H1 (cell line): ENCODE results near the gene KCNJ5. TPM values are rescaled to one million over a fixed set of nuclear protein-coding genes. Genes with fewer than 3 reads are reported as not detected.

Source experiments
- CTCF ChIA-PET: fragments of 300-600 bp; sonication (Branson Sonifier 250); formaldehyde crosslinking; loops from one replicate; lab custom pipeline; 2021; ENCODE audit not compliant: partially characterized antibody; lab: Charles Lee
- POLR2A ChIA-PET: fragments of 300-600 bp; sonication (Branson Sonifier 250); formaldehyde crosslinking; loops from one replicate; lab custom pipeline; 2021; ENCODE audit warnings: inconsistent platforms; ENCODE audit not compliant: partially characterized antibody; lab: Charles Lee
- DNase-seq, 2 experiments: peaks; one replicate each; pipeline versions ENCODE4 v3.0.0 to v3.0.0-alpha.2; 2010 to 2022; ENCODE audit warnings: low spot score in 2 of 2, low read depth in 1 of 2, mixed read lengths in 1 of 2
- FAIRE-seq: peaks from 2 replicates; lab custom pipeline; 2011; peaks lifted over from hg19 to GRCh38; lab: Jason Lieb, UNC
- H2AFZ ChIP-seq: 2 replicates; pipeline ENCODE4 v1.8.1; 2012; ENCODE audit warnings: low read length, inconsistent platforms
- H2AK5ac ChIP-seq: 2 replicates; pipeline ENCODE4 v1.6.1; 2013; ENCODE audit warnings: low read depth, low read length
- H2BK120ac ChIP-seq: replicated peaks from 2 replicates; pipeline ENCODE3; 2013; ENCODE audit warnings: low read depth, low read length, inconsistent platforms
- H2BK12ac ChIP-seq: 2 replicates; pipeline ENCODE4 v1.6.1; 2013; ENCODE audit warnings: low read depth, low read length
- H2BK15ac ChIP-seq: 2 replicates; pipeline ENCODE4 v1.6.1; 2013; ENCODE audit warnings: low read length
- H2BK20ac ChIP-seq: 2 replicates; pipeline ENCODE4 v1.6.1; 2013; ENCODE audit warnings: low read length
- H2BK5ac ChIP-seq: 2 replicates; pipeline ENCODE4 v1.6.1; 2013; ENCODE audit warnings: low read depth, low read length
- H3K14ac ChIP-seq: 2 replicates; pipeline ENCODE4 v1.6.1; 2013; ENCODE audit warnings: inconsistent platforms; ENCODE audit not compliant: insufficient read length
- H3K18ac ChIP-seq: 2 replicates; pipeline ENCODE4 v1.6.1; 2013; ENCODE audit warnings: low read length; ENCODE audit errors: extremely low read depth
- H3K23ac ChIP-seq: 2 replicates; pipeline ENCODE4 v1.6.1; 2013; ENCODE audit warnings: inconsistent platforms; ENCODE audit not compliant: insufficient read length
- H3K23me2 ChIP-seq: 2 replicates; pipeline ENCODE4 v1.6.1; 2013; ENCODE audit warnings: low read depth, low read length
- H3K27ac ChIP-seq: 2 replicates; pipeline ENCODE4 v1.6.1; 2011; ENCODE audit warnings: low read depth, low read length, inconsistent platforms
- H3K27me3 ChIP-seq, 4 experiments: replicated peaks in 1 of 4; 1 replicate in 1 of 4; 2 replicates in 3 of 4; pipeline versions ENCODE4 v1.6.1 to v1.8.1; 2011 to 2013; ENCODE audit warnings: low read length in 3 of 4, mild to moderate bottlenecking in 3 of 4, inconsistent platforms in 2 of 4, mixed read lengths in 2 of 4, moderate library complexity in 1 of 4; ENCODE audit not compliant: control insufficient read depth in 3 of 4, insufficient read depth in 3 of 4; ENCODE audit errors: extremely low read depth in 1 of 4
- H3K36me3 ChIP-seq, 4 experiments: 2 replicates each; pipeline versions ENCODE4 v1.6.1 to v1.8.1; 2011 to 2013; ENCODE audit warnings: mild to moderate bottlenecking in 4 of 4, low read length in 3 of 4, moderate library complexity in 2 of 4, control low read depth in 1 of 4, inconsistent platforms in 1 of 4; ENCODE audit not compliant: insufficient read depth in 4 of 4, control insufficient read depth in 2 of 4
- H3K4ac ChIP-seq: replicated peaks from 2 replicates; pipeline ENCODE3; 2013; ENCODE audit warnings: low read length, low read depth, mixed read lengths, inconsistent platforms; ENCODE audit not compliant: insufficient read length
- H3K4me1 ChIP-seq, 4 experiments: replicated peaks in 1 of 4; 1 replicate in 1 of 4; 2 replicates in 3 of 4; pipeline versions ENCODE4 v1.6.1 to v1.8.1; 2011 to 2013; ENCODE audit warnings: low read length in 3 of 4, inconsistent platforms in 2 of 4, mixed read lengths in 1 of 4; ENCODE audit not compliant: insufficient read depth in 4 of 4, control insufficient read depth in 3 of 4
- H3K4me2 ChIP-seq, 2 experiments: 2 replicates each; pipeline versions ENCODE4 v1.6.1 to v1.8.1; 2011 to 2013; ENCODE audit warnings: low read depth in 2 of 2, low read length in 2 of 2, control low read depth in 1 of 2, inconsistent platforms in 1 of 2, mild to moderate bottlenecking in 1 of 2; ENCODE audit not compliant: insufficient read depth in 1 of 2
- H3K4me3 ChIP-seq, 4 experiments: fragments of 200-600, 300-600 bp in 1 of 4; sonication (generic), shearing (Covaris generic), sonication (Bioruptor Twin) in 1 of 4; 2 replicates each; pipeline versions ENCODE4 v1.5.1 to v1.8.1; 2011 to 2016; ENCODE audit warnings: low read length in 4 of 4, low read depth in 3 of 4, control low read depth in 2 of 4, inconsistent platforms in 2 of 4, mild to moderate bottlenecking in 2 of 4, mixed read lengths in 1 of 4, moderate library complexity in 1 of 4; ENCODE audit not compliant: insufficient read depth in 2 of 4; ENCODE audit errors: extremely low read depth in 1 of 4
- H3K56ac ChIP-seq: replicated peaks from 2 replicates; pipeline ENCODE3; 2013; ENCODE audit warnings: low read depth, mild to moderate bottlenecking, mixed read lengths, low read length, inconsistent platforms; ENCODE audit not compliant: insufficient read length
- H3K79me1 ChIP-seq: 2 replicates; pipeline ENCODE4 v1.6.1; 2013; ENCODE audit warnings: low read depth, low read length, control low read depth
- H3K79me2 ChIP-seq, 2 experiments: 2 replicates each; pipeline versions ENCODE4 v1.6.1 to v1.8.1; 2012 to 2013; ENCODE audit warnings: low read length in 2 of 2, mild to moderate bottlenecking in 2 of 2, inconsistent platforms in 1 of 2; ENCODE audit not compliant: insufficient read depth in 2 of 2, control insufficient read depth in 1 of 2
- H3K9ac ChIP-seq, 4 experiments: replicated peaks in 1 of 4; 1 replicate in 1 of 4; 2 replicates in 3 of 4; pipeline versions ENCODE4 v1.6.1 to v1.8.1; 2011 to 2013; ENCODE audit warnings: low read depth in 3 of 4, low read length in 3 of 4, control low read depth in 2 of 4, mild to moderate bottlenecking in 2 of 4, moderate library complexity in 2 of 4, inconsistent platforms in 1 of 4; ENCODE audit errors: extremely low read depth in 1 of 4
- H3K9me3 ChIP-seq, 2 experiments: 2 replicates each; pipeline versions ENCODE4 v1.6.1 to v1.8.1; 2012 to 2013; ENCODE audit warnings: mild to moderate bottlenecking in 2 of 2, moderate library complexity in 2 of 2, control low read depth in 1 of 2, inconsistent platforms in 1 of 2, low read depth in 1 of 2, low read length in 1 of 2, mixed read lengths in 1 of 2; ENCODE audit not compliant: insufficient read depth in 2 of 2
- H4K20me1 ChIP-seq, 2 experiments: replicated peaks in 1 of 2; 2 replicates each; pipeline versions ENCODE3 to v1.8.1; 2011 to 2013; ENCODE audit warnings: inconsistent platforms in 2 of 2, low read length in 2 of 2, mild to moderate bottlenecking in 1 of 2; ENCODE audit not compliant: insufficient read depth in 2 of 2, control insufficient read depth in 1 of 2
- H4K5ac ChIP-seq: 2 replicates; pipeline ENCODE4 v1.6.1; 2013; ENCODE audit warnings: low read length, low read depth, mixed read lengths, inconsistent platforms; ENCODE audit not compliant: insufficient read length
- H4K8ac ChIP-seq: 2 replicates; pipeline ENCODE4 v1.8.0; 2013; ENCODE audit warnings: mild to moderate bottlenecking, moderate library complexity, low read length, inconsistent platforms; ENCODE audit not compliant: insufficient read depth; ENCODE audit errors: extremely low read depth
- H4K91ac ChIP-seq: replicated peaks from 2 replicates; pipeline ENCODE3; 2013; ENCODE audit warnings: low read length, mixed read lengths, inconsistent platforms; ENCODE audit not compliant: insufficient read length
- CHD2 ChIP-seq: IDR thresholded peaks from 2 replicates; pipeline ENCODE4 v1.6.1; 2012; ENCODE audit warnings: low read length, improper control_type of control experiment
- MAFK ChIP-seq: IDR thresholded peaks from 2 replicates; pipeline ENCODE4 v1.6.1; 2012; ENCODE audit warnings: low read depth, mild to moderate bottlenecking, improper control_type of control experiment, low read length
- RXRA ChIP-seq: IDR thresholded peaks from 2 replicates; pipeline ENCODE4 v1.6.1; 2011; ENCODE audit warnings: low read depth, mild to moderate bottlenecking, low read length, moderate library complexity; ENCODE audit not compliant: insufficient read depth
- SIRT6 ChIP-seq: IDR thresholded peaks from one replicate; pipeline ENCODE4 v1.7.1; 2012; ENCODE audit warnings: low read length, inconsistent platforms
- SP1 ChIP-seq: IDR thresholded peaks from 2 replicates; pipeline ENCODE4 v1.6.1; 2011; ENCODE audit warnings: low read depth, low read length
- SP2 ChIP-seq: IDR thresholded peaks from 2 replicates; pipeline ENCODE4 v1.6.1; 2012; ENCODE audit warnings: mild to moderate bottlenecking, low read length, inconsistent platforms
- SP4 ChIP-seq: IDR thresholded peaks from 2 replicates; pipeline ENCODE4 v1.6.1; 2012; ENCODE audit warnings: low read length, inconsistent platforms
- TAF7 ChIP-seq: optimal IDR thresholded peaks from 2 replicates; pipeline ENCODE3; 2011; ENCODE audit warnings: low read depth, mild to moderate bottlenecking, inconsistent platforms, low read length, moderate library complexity, borderline replicate concordance
- TCF12 ChIP-seq: IDR thresholded peaks from 2 replicates; pipeline ENCODE4 v1.6.1; 2011; ENCODE audit warnings: low read depth, mild to moderate bottlenecking, low read length
- WGBS, 2 experiments: shearing (Covaris generic) in 1 of 2; methylation state at CpG; one replicate each; pipeline versions ENCODE4 v1.1.6 to v1.1.7; 2013 to 2015; ENCODE audit warnings: low lambda C conversion rate in 2 of 2, mixed read lengths in 2 of 2, inconsistent platforms in 1 of 2, low coverage in 1 of 2, missing lambda C conversion rate in 1 of 2; ENCODE audit not compliant: insufficient replicate concordance in 2 of 2, insufficient coverage in 1 of 2, insufficient read length in 1 of 2; ENCODE audit errors: extremely low coverage in 1 of 2, missing lambda C conversion rate in 1 of 2; 5-methylcytosine and 5-hydroxymethylcytosine counted together
- polyA plus RNA-seq, 7 experiments: library from polyadenylated mRNA; depleted of rRNA in 3 of 7; stranded (reverse) in 5 of 7; unstranded in 2 of 7; fragments of >200 nt in 5 of 7; fragments of 200-250 nt in 2 of 7; gene quantifications; 1 replicate in 5 of 7; 2 replicates in 1 of 7; 4 replicates in 1 of 7; pipeline versions ENCODE4 v1.2.1 to v1.2.3, GENCODE V29; 2011 to 2013; ENCODE audit warnings: missing spikeins in 2 of 7, mixed read lengths in 2 of 7
- total RNA-seq: library from RNA; stranded (reverse); fragmentation: NEBNext Ultra II Directional; extraction: Animal tissue kit (Norgen Biotek cat#: 25700); gene quantifications from 2 replicates; pipeline ENCODE4 v1.2.1, GENCODE V29; 2021

Gene KCNJ5
- total and polyA plus RNA-seq, 2 of the 8 experiments (the other 6 are each of a cell fraction or from before 2014, with no cell fraction given) = 0.05 TPM; not detected in 1

- no peak overlapping the region for H2BK20ac ChIP-seq
- no peak overlapping the region for H3K9ac ChIP-seq
- FAIRE-seq = no peak
- no peak overlapping the region for H3K18ac ChIP-seq
- H3K23ac ChIP-seq = no peak overlapping the region
- no peak overlapping the region for H2AFZ ChIP-seq
- ChIA-PET CTCF (interaction anchor here (0.8 to 14.9 kb wide), 4 partner anchors 13 to 26 kb away, joined by 3 to 332 read pairs (median 56); partner anchors contain the start of genes KCNJ5 and TP53AIP1), POLR2A (no interaction called here)
- H4K8ac ChIP-seq = no peak overlapping the region
- H4K5ac ChIP-seq = no peak overlapping the region
- H3K14ac ChIP-seq = no peak overlapping the region
- no peaks in the 10 kb centered on the region for H3K79me1 ChIP-seq
- no peaks in the 10 kb centered on the region for H4K20me1 ChIP-seq
- no peaks in the 10 kb centered on the region for H3K4me1 ChIP-seq
- no peaks in the 10 kb centered on the region for H3K79me2 ChIP-seq
- peaks cover 0 to 4% of the 10 kb centered on the region in 2 experiments; a peak in 1 of 4 replicates for H3K9me3 ChIP-seq
- no peaks in the 10 kb centered on the region for H3K36me3 ChIP-seq
- no peak overlapping the region for H3K27ac ChIP-seq
- peaks cover 0 to 15% (median 8%) of the 10 kb centered on the region in 4 experiments; a peak in 5 of 7 replicates for H3K27me3 ChIP-seq
- no peak for TF ChIP-seq SP4
- TF ChIP-seq CHD2 = no peak
- TF ChIP-seq TCF12 = no peak
- no peak for TF ChIP-seq SIRT6
- no peak for TF ChIP-seq TAF7
- no peak for TF ChIP-seq MAFK
- no peak for TF ChIP-seq SP1
- TF ChIP-seq SP2 = no peak
- no peak for TF ChIP-seq RXRA
- peaks cover 8% of the 10 kb centered on the region; the same call in 1 of the 2 replicates for H3K23me2 ChIP-seq
- no peak overlapping the region for H4K91ac ChIP-seq
- no peak overlapping the region for H3K56ac ChIP-seq
- H2BK12ac ChIP-seq = no peak overlapping the region
- no peak for DNase-seq
- no peak overlapping the region for H3K4me2 ChIP-seq
- H2BK120ac ChIP-seq = no peak overlapping the region
- 99% methylated on average over 11 of the region's 18 CpGs; no CpG with 5 or more reads in 1 of the 2 experiments for WGBS, 2 experiments
- H3K4ac ChIP-seq = no peak overlapping the region
- H2BK5ac ChIP-seq = no peak overlapping the region
- no peak overlapping the region for H3K4me3 ChIP-seq
- no peak overlapping the region for H2BK15ac ChIP-seq
- no peak overlapping the region for H2AK5ac ChIP-seq
Measured at GRCh38 chr11:128911701-128912100, 20.5 kb downstream of the KCNJ5 start.
